Body of pancreas (tissue), 4 donors: ENCODE results near the gene ITPK1. TPM values are rescaled to one million over a fixed set of nuclear protein-coding genes. Genes with fewer than 3 reads are reported as not detected.

Experiments
- ATAC-seq: fragments of 150-250 bp; one replicate; pipeline ENCODE4 v1.9.1; 2016
- DNase-seq, 4 donors: peaks; one replicate each; pipeline ENCODE4 v3.0.0-alpha.2; 2019
- H3K27ac ChIP-seq, 4 donors: fragments of 200-600 bp; sonication (generic); 1 replicate in 3 of 4; 2 replicates in 1 of 4; pipeline versions ENCODE4 v1.5.1 to v1.6.1; 2016 to 2019; ENCODE audit warnings: mild to moderate bottlenecking in 1 of 4, mixed read lengths in 1 of 4, moderate library complexity in 1 of 4
- H3K27me3 ChIP-seq, 2 donors: fragments of 200-600 bp; sonication (generic); one replicate each; pipeline ENCODE4 v1.6.0; 2016; ENCODE audit warnings: mild to moderate bottlenecking in 1 of 2
- H3K36me3 ChIP-seq, 2 donors: fragments of 200-600 bp; sonication (generic); replicated peaks in 1 of 2; 2 replicates each; pipeline ENCODE4 v1.5.1; 2016; ENCODE audit warnings: low read depth in 2 of 2; ENCODE audit not compliant: insufficient read depth in 1 of 2
- H3K4me1 ChIP-seq: fragments of 200-600 bp; sonication (generic); one replicate; pipeline ENCODE4 v1.6.0; 2016
- H3K4me3 ChIP-seq, 2 donors: fragments of 200-600 bp; sonication (generic); 1 replicate in 1 of 2; 2 replicates in 1 of 2; pipeline ENCODE4 v1.5.1; 2016 to 2019
- H3K9me3 ChIP-seq, 3 donors: fragments of 200-600 bp; sonication (generic); 1 replicate in 2 of 3; 2 replicates in 1 of 3; pipeline ENCODE4 v1.5.1; 2016
- POLR2A ChIP-seq, 3 donors: fragments of 450-650 bp; IDR thresholded peaks; one replicate each; pipeline ENCODE4 v1.6.1; 2016; ENCODE audit warnings: antibody characterized with exemption in 3 of 3, mild to moderate bottlenecking in 2 of 3
- WGBS, 2 donors: methylation state at CpG; one replicate each; pipeline ENCODE4 v1.1.5; 2017; 5-methylcytosine and 5-hydroxymethylcytosine counted together
- intact Hi-C: fragments of 100-400 bp; cut with DNase I; formaldehyde crosslinking; loops from one replicate; pipeline ENCODE4 v1.15.1; 2023
- total RNA-seq, 2 donors: library from RNA; depleted of rRNA; stranded (reverse); fragments of >200 nt; gene quantifications; one replicate each; pipeline ENCODE4 v1.1.0, GENCODE V29; 2016
- TF ChIP-seq, protein P1 (sequence below), 7 experiments: fragments of 450-650 bp in 4 of 7; fragments of 200-600 bp in 3 of 7; sonication (generic) in 3 of 7; IDR thresholded peaks; one replicate each; pipeline ENCODE4 v1.5.1; 2016 to 2019; ENCODE audit warnings: antibody characterized with exemption in 7 of 7

Gene ITPK1
- total RNA-seq, 2 donors from 2014 or later = 30.1 to 32.6 TPM

DNA sequence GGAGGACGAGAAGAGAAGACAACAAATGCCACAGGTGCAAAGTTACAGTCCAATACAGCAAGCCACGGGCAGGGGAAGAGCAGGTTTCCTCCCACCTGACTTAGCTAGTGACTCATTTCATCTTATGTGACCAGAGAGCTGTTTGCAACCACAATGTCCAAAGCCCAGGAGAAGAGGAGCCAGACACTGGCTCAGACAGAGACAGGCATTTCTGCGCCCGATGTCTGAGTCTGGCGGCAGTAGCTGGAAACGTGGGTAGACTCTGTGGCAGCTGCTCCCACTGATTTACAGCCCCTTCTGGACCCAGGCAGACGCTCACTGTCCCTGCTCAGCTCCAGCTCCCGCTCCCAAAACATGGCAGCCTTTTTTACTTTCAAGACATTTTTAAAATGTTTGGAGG is 132.8 kb downstream of the ITPK1 start:
- peaks cover 32% of the 10 kb centered on the region for H3K4me1 ChIP-seq
- no peaks in the 10 kb centered on the region for H3K36me3 ChIP-seq
- intact Hi-C loops = no loop called here
- no peak overlapping the region for H3K27ac ChIP-seq
- no peak for DNase-seq
- ATAC-seq = no peak
- H3K27me3 ChIP-seq = no peaks in the 10 kb centered on the region
- H3K9me3 ChIP-seq = peaks cover 0 to 11% (median 0%) of the 10 kb centered on the region in 3 donors
- 90 to 97% methylated on average over 8 of the region's 8 CpGs for WGBS, 2 donors
- TF ChIP-seq, protein P1, sequence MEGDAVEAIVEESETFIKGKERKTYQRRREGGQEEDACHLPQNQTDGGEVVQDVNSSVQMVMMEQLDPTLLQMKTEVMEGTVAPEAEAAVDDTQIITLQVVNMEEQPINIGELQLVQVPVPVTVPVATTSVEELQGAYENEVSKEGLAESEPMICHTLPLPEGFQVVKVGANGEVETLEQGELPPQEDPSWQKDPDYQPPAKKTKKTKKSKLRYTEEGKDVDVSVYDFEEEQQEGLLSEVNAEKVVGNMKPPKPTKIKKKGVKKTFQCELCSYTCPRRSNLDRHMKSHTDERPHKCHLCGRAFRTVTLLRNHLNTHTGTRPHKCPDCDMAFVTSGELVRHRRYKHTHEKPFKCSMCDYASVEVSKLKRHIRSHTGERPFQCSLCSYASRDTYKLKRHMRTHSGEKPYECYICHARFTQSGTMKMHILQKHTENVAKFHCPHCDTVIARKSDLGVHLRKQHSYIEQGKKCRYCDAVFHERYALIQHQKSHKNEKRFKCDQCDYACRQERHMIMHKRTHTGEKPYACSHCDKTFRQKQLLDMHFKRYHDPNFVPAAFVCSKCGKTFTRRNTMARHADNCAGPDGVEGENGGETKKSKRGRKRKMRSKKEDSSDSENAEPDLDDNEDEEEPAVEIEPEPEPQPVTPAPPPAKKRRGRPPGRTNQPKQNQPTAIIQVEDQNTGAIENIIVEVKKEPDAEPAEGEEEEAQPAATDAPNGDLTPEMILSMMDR (IDR thresholded peaks at IDR 0.05) = no peak
- TF ChIP-seq POLR2A (IDR thresholded peaks at IDR 0.05) = no peak
- no peak overlapping the region for H3K4me3 ChIP-seq

DNA sequence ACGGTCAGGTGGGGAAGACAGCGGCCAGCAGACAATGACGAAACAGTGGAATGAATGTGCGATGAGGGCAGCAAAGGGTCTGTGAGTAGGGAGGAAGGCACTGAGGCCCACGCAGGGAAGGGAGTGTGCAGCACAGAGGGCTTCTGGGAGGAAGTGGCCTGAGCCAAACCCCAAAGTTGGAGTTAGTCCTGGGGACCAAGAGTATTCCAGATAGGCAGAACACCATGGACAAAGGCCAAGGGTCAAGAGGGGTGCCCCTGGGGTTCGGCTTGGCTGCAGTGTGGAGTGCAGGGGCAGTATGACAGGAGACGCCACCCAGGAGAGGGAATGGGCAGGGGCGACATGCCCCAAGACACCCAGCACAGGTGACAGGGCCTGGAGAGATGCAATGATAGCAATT is 134.0 kb downstream of the ITPK1 start:
- intact Hi-C loops = no loop called here
- DNase-seq (no peak), ATAC-seq (no peak)
- no peak for TF ChIP-seq POLR2A (IDR thresholded peaks at IDR 0.05)
- TF ChIP-seq, protein P1 (IDR thresholded peaks at IDR 0.05) = no peak
- Histone ChIP-seq H3K27ac (no peak overlapping the region), H3K4me1 (peaks cover 25% of the 10 kb centered on the region), H3K4me3 (no peak overlapping the region), H3K9me3 (peaks cover 0 to 11% (median 0%) of the 10 kb centered on the region in 3 donors), H3K27me3 (no peaks in the 10 kb centered on the region), H3K36me3 (no peaks in the 10 kb centered on the region)
- 96 to 100% methylated on average over 8 of the region's 8 CpGs for WGBS, 2 donors

DNA sequence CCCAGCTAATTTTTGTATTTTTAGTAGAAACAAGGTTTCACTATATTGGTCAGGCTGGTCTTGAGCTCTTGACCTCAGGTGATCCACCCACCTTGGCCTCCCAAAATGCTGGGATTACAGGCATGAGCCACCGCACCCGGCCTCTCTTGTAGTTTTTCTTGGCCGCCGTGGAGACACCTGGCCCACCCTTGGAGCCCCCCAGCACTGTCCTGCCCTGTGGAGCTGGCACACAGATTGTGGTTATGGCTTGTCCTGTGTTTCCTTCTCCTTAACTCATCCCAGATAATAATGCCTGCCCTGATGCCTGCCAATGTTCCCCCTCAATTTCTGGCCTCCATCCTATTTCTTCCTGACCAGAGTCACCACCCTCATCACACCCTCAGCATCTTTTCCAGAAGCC is 134.9 kb downstream of the ITPK1 start:
- no peak overlapping the region for H3K27ac ChIP-seq
- H3K27me3 ChIP-seq = no peaks in the 10 kb centered on the region
- no peaks in the 10 kb centered on the region for H3K36me3 ChIP-seq
- DNase-seq (no peak), ATAC-seq (no peak)
- H3K9me3 ChIP-seq = peaks cover 0 to 11% (median 0%) of the 10 kb centered on the region in 3 donors
- WGBS, 2 donors = 91 to 95% methylated on average over 4 of the region's 4 CpGs
- peaks cover 16% of the 10 kb centered on the region for H3K4me1 ChIP-seq
- intact Hi-C loops = no loop called here
- TF ChIP-seq POLR2A (IDR thresholded peaks at IDR 0.05) = no peak
- TF ChIP-seq, protein P1 (IDR thresholded peaks at IDR 0.05) = no peak
- H3K4me3 ChIP-seq = no peak overlapping the region

DNA sequence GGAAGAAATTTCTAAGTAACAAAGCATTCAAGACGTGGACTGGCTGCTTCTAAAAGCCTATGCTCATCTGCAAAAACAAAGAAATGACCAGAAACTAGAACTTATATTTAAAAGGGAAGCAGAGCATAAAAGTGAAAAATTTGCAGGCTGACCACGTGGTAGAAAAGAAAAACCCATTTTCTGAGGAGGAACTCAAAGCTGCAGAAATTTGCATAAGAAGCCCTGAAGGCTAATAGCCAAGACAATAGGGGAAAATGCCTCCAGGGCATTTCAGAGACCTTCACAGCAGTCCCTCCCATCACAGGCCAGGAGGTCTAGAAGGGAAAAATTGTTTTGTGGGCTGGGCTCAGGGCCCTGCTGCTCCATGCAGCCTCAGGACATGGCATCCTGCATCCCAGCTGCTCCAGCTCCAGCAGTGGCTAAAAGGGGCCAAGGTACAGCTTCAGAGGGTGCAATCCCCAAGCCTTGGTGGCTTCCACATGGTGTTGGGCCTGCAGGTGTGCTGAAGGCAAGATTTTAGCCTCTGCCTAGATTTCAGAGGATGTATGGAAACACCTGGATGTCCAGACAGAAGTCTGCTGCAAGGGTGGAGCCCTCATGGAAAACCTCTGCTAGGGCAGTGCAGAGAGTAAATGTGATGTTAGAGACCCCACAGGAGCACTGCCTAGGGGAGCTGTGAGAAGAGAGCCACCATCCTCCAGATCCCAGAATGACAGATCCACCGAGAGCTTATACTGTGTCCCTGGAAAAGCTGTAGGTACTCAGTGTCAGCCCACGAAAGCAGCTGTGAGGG is 137.3 kb downstream of the ITPK1 start:
- DNase-seq (no peak), ATAC-seq (no peak)
- H3K4me1 ChIP-seq = peaks cover 5% of the 10 kb centered on the region
- H3K27ac ChIP-seq = no peak overlapping the region
- H3K9me3 ChIP-seq = peaks cover 0 to 11% (median 0%) of the 10 kb centered on the region in 3 donors
- TF ChIP-seq, protein P1 (IDR thresholded peaks at IDR 0.05) = no peak
- no peak for TF ChIP-seq POLR2A (IDR thresholded peaks at IDR 0.05)
- H3K4me3 ChIP-seq = no peak overlapping the region
- H3K27me3 ChIP-seq = no peaks in the 10 kb centered on the region
- H3K36me3 ChIP-seq = no peaks in the 10 kb centered on the region
- intact Hi-C loops = no loop called here
- WGBS, 2 donors = 84 to 85% methylated on average over 4 of the region's 4 CpGs

DNA sequence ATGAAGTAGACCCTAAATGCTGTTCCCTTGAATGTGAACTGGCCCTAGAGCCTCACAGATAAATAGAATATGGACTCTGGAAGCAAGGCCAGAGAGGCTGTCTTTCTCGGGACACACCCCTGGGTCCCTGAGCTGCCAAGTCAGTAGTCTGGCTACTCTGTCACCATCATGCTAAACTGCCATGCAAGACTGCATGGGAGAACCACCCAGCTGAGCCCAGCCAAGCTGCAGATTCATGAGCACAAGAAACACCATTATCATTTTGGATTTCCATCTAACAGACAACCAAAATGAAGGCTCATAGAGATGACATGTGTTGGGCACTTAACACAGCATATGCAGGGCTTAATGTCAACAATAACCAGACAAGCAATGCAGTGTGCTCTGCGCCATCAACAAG is 139.5 kb downstream of the ITPK1 start:
- Histone ChIP-seq H3K27ac (no peak overlapping the region), H3K9me3 (peaks cover 0 to 11% (median 0%) of the 10 kb centered on the region in 3 donors), H3K36me3 (no peaks in the 10 kb centered on the region), H3K27me3 (no peaks in the 10 kb centered on the region), H3K4me1 (peaks cover 6% of the 10 kb centered on the region), H3K4me3 (no peak overlapping the region)
- 97 to 100% methylated on average over 2 of the region's 2 CpGs for WGBS, 2 donors
- intact Hi-C loops = no loop called here
- no peak for TF ChIP-seq POLR2A (IDR thresholded peaks at IDR 0.05)
- TF ChIP-seq, protein P1 (IDR thresholded peaks at IDR 0.05) = no peak
- ATAC-seq = no peak
- DNase-seq = no peak
